Islet precursor cell (in vitro differentiated cells): ENCODE results near the gene IFNL3.

Experiments
- DNase-seq: peaks from one replicate; pipeline ENCODE4 v3.0.0-alpha.2; 2018

IFNL3 gene

GRCh38 chr19:39212375-39212742, 32.4 kb downstream of the IFNL3 start:
- no peak for DNase-seq

GRCh38 chr19:39211731-39212374, 33.0 kb downstream of the IFNL3 start:
- DNase-seq, result no peak

GRCh38 chr19:39209196-39209595, 35.6 kb downstream of the IFNL3 start:
- no peak for DNase-seq

GRCh38 chr19:39208175-39208795, 36.5 kb downstream of the IFNL3 start:
- DNase-seq, result no peak

- no peak for DNase-seq
Measured at GRCh38 chr19:39207293-39207836, 37.4 kb downstream of the IFNL3 start.

- DNase-seq, result no peak
Measured at GRCh38 chr19:39206122-39206521, 38.7 kb downstream of the IFNL3 start.

- DNase-seq, result no peak
Measured at GRCh38 chr19:39205449-39205764, 39.4 kb downstream of the IFNL3 start.

GRCh38 chr19:39203372-39204341, 41.1 kb downstream of the IFNL3 start, which contains the start of gene SYCN:
TSS of gene SYCN (minus strand) at chr19:39204263. CDS start at chr19:39204254, 9 bp downstream.
- no peak for DNase-seq

- no peak for DNase-seq
Measured at GRCh38 chr19:39202998-39203355, 41.8 kb downstream of the IFNL3 start.

- DNase-seq, result no peak
Measured at GRCh38 chr19:39200803-39201115, 44.0 kb downstream of the IFNL3 start.

- no peak for DNase-seq
Measured at GRCh38 chr19:39200066-39200802, 44.6 kb downstream of the IFNL3 start.

- no peak for DNase-seq
Measured at GRCh38 chr19:39199025-39199424, 45.8 kb downstream of the IFNL3 start.

- DNase-seq, result no peak
Measured at GRCh38 chr19:39197808-39198207, 47.0 kb downstream of the IFNL3 start.

GRCh38 chr19:39196860-39197562, 47.8 kb downstream of the IFNL3 start, which contains the start of gene NCCRP1:
TSS of gene NCCRP1 (plus strand) at chr19:39196964. CDS start at chr19:39196983, 19 bp downstream.
- no peak for DNase-seq

GRCh38 chr19:39196320-39196719, 48.5 kb downstream of the IFNL3 start:
- no peak for DNase-seq

- no peak for DNase-seq
Measured at GRCh38 chr19:39195755-39196154, 49.1 kb downstream of the IFNL3 start.

- peak; percentile 54 for DNase-seq
Measured at GRCh38 chr19:39194832-39195542, 49.8 kb downstream of the IFNL3 start.

GRCh38 chr19:39193803-39194202, 51.0 kb downstream of the IFNL3 start:
- DNase-seq, result peak; percentile 67
